GM12865 (cell line): ENCODE results near the gene TCF12.

Experiments
- DNase-seq: peaks from one replicate; pipeline ENCODE4 v3.0.0; 2010; ENCODE audit warnings: low read depth
- H3K4me3 ChIP-seq: 2 replicates; pipeline ENCODE4 v1.5.1; 2011; ENCODE audit warnings: mild to moderate bottlenecking, low read depth, low read length, control low read depth
- TF ChIP-seq, protein P1 (sequence below): IDR thresholded peaks from 2 replicates; pipeline ENCODE4 v1.5.1; 2011; ENCODE audit warnings: low read length, control low read depth, low read depth, inconsistent platforms; ENCODE audit not compliant: insufficient read depth; ENCODE audit errors: missing control alignments

TCF12 gene

GRCh38 chr15:57198654-57199291 is 280.3 kb downstream of the TCF12 start:
- DNase-seq = no peak
- no peak overlapping the region for H3K4me3 ChIP-seq
- TF ChIP-seq, protein P1, sequence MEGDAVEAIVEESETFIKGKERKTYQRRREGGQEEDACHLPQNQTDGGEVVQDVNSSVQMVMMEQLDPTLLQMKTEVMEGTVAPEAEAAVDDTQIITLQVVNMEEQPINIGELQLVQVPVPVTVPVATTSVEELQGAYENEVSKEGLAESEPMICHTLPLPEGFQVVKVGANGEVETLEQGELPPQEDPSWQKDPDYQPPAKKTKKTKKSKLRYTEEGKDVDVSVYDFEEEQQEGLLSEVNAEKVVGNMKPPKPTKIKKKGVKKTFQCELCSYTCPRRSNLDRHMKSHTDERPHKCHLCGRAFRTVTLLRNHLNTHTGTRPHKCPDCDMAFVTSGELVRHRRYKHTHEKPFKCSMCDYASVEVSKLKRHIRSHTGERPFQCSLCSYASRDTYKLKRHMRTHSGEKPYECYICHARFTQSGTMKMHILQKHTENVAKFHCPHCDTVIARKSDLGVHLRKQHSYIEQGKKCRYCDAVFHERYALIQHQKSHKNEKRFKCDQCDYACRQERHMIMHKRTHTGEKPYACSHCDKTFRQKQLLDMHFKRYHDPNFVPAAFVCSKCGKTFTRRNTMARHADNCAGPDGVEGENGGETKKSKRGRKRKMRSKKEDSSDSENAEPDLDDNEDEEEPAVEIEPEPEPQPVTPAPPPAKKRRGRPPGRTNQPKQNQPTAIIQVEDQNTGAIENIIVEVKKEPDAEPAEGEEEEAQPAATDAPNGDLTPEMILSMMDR = no peak

GRCh38 chr15:57201578-57201977 is 283.1 kb downstream of the TCF12 start:
- H3K4me3 ChIP-seq = no peak overlapping the region
- TF ChIP-seq, protein P1 = no peak
- DNase-seq = no peak

- H3K4me3 ChIP-seq = no peak overlapping the region
- TF ChIP-seq, protein P1 = no peak
- DNase-seq = no peak
Observed at GRCh38 chr15:57203906-57204305, 285.5 kb downstream of the TCF12 start.

GRCh38 chr15:57205027-57205855 is 286.8 kb downstream of the TCF12 start:
- TF ChIP-seq, protein P1 = no peak
- no peak for DNase-seq

GRCh38 chr15:57205996-57206395 is 287.6 kb downstream of the TCF12 start:
- no peak for DNase-seq
- TF ChIP-seq, protein P1 = no peak
- H3K4me3 ChIP-seq = no peak overlapping the region

More at GRCh38 chr15:57205027-57205855, 286.8 kb downstream of the TCF12 start:
- H3K4me3 ChIP-seq = no peak overlapping the region

DNA sequence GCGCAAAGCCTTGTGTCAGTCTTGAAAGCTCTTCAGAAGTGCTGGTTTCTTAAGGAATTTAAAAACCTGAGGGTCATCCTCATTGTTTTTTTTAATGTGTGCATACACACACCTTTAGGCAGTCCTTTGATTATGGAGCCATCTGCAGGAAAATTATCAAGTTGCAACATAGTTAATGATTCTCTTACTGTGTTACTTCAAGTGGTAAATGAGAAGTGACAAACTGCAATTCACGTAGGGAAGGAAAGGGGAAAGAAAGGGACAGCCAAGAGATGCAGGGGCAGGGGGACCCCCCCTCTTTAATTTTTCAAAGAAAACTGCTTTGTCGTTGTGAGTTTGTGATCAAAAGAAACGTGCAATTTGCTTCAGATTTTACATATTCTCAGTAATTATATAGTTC is 295.4 kb downstream of the TCF12 start:
- DNase-seq = peak; percentile 36
- no peak overlapping the region for H3K4me3 ChIP-seq
- TF ChIP-seq, protein P1 = no peak

DNA sequence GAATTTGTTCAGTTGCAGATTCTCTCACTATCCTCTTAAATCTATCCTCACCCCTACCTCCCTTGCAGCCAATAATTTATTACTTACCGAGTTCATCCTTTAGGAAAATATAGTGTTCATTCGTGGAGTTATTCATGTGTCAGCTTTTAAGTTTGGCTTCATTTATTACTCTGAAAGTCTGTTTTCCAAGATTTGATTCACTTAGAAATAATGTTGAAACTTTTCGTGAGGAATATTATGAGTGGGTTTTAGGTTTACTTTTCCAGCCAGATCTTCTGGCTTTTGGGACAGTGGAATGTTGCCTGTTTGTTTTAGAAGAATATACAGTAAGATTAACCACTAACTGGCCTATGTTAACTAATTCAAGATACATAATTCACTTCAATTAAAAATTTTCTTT is 296.9 kb downstream of the TCF12 start:
- DNase-seq = no peak
- H3K4me3 ChIP-seq = no peak overlapping the region
- TF ChIP-seq, protein P1 = no peak
